ENCODE measurements around the gene ROR2.

The ROR2 gene

GRCh38 chr9:91783411-91783810 is 166.6 kb downstream of the ROR2 start:
- H3K27ac Mint-ChIP-seq, result no peak overlapping the region
- H3K27me3 Mint-ChIP-seq, result peaks cover 21% of the 10 kb centered on the region
- H3K4me1 Mint-ChIP-seq (ENCODE audit: low read depth), result peaks cover 8% of the 10 kb centered on the region
- no peaks in the 10 kb centered on the region for H3K36me3 Mint-ChIP-seq (ENCODE audit: low read depth)
- no peaks in the 10 kb centered on the region for H3K9me3 Mint-ChIP-seq
- DNase-seq, result no peak
- H3K4me3 Mint-ChIP-seq, result no peak overlapping the region

DNA sequence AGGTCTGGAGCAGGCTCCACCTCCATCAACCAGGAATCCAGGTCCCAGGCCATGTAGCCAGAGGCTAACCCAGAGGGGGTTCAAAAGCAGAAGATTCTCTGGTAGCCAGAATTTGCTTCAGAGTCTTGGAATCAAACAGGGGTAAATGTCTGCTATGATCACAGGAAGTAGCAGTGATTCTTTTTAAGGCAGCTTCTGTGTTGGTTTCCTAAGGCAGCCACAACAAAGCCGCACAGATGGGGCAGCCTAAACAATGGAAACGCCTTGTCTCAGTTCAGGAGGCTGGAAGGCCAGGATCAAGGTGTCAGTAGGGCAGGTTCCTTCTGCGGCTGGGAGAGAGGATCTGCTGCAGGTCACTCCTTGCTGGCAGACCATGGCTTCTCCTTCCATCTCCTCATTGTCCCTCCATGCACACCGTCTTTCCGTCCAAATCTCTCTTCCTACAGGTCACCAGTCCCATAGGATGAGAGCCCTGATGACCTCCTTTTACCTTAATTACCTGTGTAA is 167.3 kb downstream of the ROR2 start:
- Mint-ChIP-seq H3K27ac (no peak overlapping the region), H3K27me3 (peaks cover 21% of the 10 kb centered on the region), H3K9me3 (no peaks in the 10 kb centered on the region), H3K4me1 (ENCODE audit: low read depth) (peaks cover 8% of the 10 kb centered on the region), H3K36me3 (ENCODE audit: low read depth) (no peaks in the 10 kb centered on the region), H3K4me3 (no peak overlapping the region)
- DNase-seq, result no peak

- Mint-ChIP-seq H3K9me3 (no peaks in the 10 kb centered on the region), H3K4me3 (no peak overlapping the region), H3K4me1 (ENCODE audit: low read depth) (peaks cover 8% of the 10 kb centered on the region), H3K27ac (no peak overlapping the region), H3K36me3 (ENCODE audit: low read depth) (no peaks in the 10 kb centered on the region), H3K27me3 (peaks cover 20% of the 10 kb centered on the region)
- DNase-seq, result no peak
These were observed 168.1 kb downstream of the ROR2 start for GRCh38 chr9:91781906-91782305.

DNA sequence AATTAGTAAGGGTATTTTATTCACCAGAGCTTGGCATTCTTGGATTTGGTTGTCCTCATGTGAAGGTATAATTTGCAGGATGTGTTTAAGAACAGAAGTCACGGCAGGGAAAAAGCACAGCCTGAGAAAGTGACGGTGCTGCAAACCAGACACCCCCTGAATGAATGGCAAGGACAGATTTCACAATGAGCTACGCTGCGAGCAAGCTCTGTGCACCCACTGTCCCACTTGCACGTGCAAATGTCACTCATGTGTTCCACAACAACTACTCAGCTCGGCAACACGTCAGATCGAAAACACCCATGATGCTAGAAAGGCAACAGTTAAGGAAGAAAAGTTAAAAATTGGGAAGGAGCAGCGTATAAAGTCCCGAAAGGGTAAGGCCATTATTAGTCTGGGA is 168.9 kb downstream of the ROR2 start:
- no peak for DNase-seq
- peaks cover 8% of the 10 kb centered on the region for H3K4me1 Mint-ChIP-seq (ENCODE audit: low read depth)
- H3K27ac Mint-ChIP-seq, result no peak overlapping the region
- H3K9me3 Mint-ChIP-seq, result no peaks in the 10 kb centered on the region
- H3K27me3 Mint-ChIP-seq, result peaks cover 22% of the 10 kb centered on the region
- H3K4me3 Mint-ChIP-seq, result no peak overlapping the region
- H3K36me3 Mint-ChIP-seq (ENCODE audit: low read depth), result no peaks in the 10 kb centered on the region

DNA sequence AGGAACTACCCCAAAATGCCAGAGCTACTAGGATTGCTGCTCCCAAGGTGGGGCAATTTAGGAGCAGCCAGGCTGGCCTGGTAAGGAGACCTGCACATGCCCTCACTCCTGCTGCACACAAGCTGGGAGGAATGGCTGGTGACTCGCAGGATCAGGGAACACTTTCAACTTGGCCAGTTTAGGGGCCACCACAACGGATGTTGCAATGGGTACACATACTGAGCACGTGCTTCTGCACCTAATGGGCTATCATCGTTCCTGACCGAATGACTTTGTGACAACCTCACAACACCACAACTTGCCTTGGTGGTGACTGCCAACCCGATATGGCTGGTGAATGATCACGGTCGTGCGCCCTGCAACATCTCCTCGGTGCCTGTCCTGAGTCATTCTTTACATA is 172.0 kb downstream of the ROR2 start:
- Mint-ChIP-seq H3K36me3 (ENCODE audit: low read depth) (no peaks in the 10 kb centered on the region), H3K4me1 (ENCODE audit: low read depth) (peaks cover 4% of the 10 kb centered on the region), H3K9me3 (no peaks in the 10 kb centered on the region), H3K27ac (no peak overlapping the region), H3K4me3 (no peak overlapping the region), H3K27me3 (peaks cover 21% of the 10 kb centered on the region)
- DNase-seq, result no peak

DNA sequence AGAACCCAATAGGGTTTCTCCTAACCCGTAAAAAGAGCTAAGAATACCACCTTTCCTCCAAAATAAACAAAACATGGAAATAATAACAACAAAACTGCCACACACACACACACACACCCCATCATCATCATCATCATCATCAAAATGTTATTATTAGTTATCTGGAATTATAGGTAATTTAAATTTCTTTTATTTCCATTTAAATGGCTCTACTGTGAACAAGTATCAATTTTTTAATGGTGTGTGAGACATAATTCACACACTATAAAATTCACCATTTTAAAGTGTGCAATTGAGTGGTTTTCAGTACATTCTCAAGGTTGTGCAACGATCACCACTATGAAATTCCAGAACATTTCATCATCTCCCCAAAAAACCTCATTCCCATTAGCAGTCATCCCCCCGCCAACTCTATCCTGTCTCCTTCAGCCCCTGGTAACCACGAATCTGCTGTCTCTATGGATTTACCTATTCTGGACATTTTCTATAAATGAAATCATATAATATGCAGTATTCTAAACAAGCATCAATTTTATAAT is 172.7 kb downstream of the ROR2 start:
- Mint-ChIP-seq H3K4me3 (no peak overlapping the region), H3K27me3 (peaks cover 21% of the 10 kb centered on the region)
- no peak for DNase-seq

GRCh38 chr9:91776409-91777291 is 173.4 kb downstream of the ROR2 start:
- Mint-ChIP-seq H3K4me3 (no peak overlapping the region), H3K27me3 (peaks cover 21% of the 10 kb centered on the region), H3K27ac (no peak overlapping the region), H3K4me1 (ENCODE audit: low read depth) (no peaks in the 10 kb centered on the region), H3K9me3 (no peaks in the 10 kb centered on the region), H3K36me3 (ENCODE audit: low read depth) (no peaks in the 10 kb centered on the region)
- DNase-seq, result no peak

More for the DNA sequence above, 172.7 kb downstream of the ROR2 start:
- Mint-ChIP-seq H3K4me1 (ENCODE audit: low read depth) (peaks cover 1% of the 10 kb centered on the region), H3K36me3 (ENCODE audit: low read depth) (no peaks in the 10 kb centered on the region), H3K9me3 (no peaks in the 10 kb centered on the region), H3K27ac (no peak overlapping the region)

GRCh38 chr9:91775708-91776028 is 174.4 kb downstream of the ROR2 start:
- H3K36me3 Mint-ChIP-seq (ENCODE audit: low read depth), result no peaks in the 10 kb centered on the region
- H3K27me3 Mint-ChIP-seq, result peaks cover 21% of the 10 kb centered on the region
- no peaks in the 10 kb centered on the region for H3K9me3 Mint-ChIP-seq
- H3K4me1 Mint-ChIP-seq (ENCODE audit: low read depth), result no peaks in the 10 kb centered on the region
- DNase-seq, result no peak
- H3K4me3 Mint-ChIP-seq, result no peak overlapping the region
- no peak overlapping the region for H3K27ac Mint-ChIP-seq

DNA sequence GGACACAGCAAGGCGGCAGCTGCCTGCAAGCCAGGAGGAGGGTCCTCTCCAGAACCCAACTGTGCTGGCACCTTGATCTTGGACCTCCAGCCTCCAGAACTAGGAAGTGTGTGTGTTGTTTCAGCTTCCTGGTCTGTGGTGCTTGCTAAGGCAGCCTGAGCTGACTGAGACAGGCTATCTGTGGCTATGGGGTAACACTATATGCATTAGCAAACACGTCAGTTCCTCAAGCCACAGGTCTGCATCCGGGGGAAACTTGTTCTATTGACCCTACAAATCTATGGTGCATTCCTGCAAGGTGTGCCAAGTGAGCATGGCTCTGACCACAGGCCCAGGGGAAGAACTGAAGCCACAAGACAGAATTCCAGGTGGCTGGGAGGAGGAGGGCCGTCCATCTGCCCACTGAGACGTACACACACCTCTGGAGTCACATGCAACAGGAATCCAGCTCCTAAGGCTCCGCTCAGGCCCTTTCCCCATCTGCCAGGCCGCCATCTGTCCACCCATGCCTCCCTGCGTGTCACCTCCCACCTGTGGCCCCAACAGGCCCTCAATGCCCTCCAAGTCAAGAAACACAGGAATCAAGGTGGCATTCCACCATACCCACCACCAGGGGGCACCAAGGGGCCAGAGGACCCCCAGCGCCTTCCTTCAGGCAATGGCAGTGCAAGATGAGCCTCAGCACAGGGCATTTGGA is 174.9 kb downstream of the ROR2 start:
- Mint-ChIP-seq H3K9me3 (no peaks in the 10 kb centered on the region), H3K36me3 (ENCODE audit: low read depth) (no peaks in the 10 kb centered on the region), H3K4me1 (ENCODE audit: low read depth) (no peaks in the 10 kb centered on the region), H3K4me3 (no peak overlapping the region), H3K27ac (no peak overlapping the region), H3K27me3 (peaks cover 21% of the 10 kb centered on the region)
- DNase-seq, result peak; percentile 79

DNA sequence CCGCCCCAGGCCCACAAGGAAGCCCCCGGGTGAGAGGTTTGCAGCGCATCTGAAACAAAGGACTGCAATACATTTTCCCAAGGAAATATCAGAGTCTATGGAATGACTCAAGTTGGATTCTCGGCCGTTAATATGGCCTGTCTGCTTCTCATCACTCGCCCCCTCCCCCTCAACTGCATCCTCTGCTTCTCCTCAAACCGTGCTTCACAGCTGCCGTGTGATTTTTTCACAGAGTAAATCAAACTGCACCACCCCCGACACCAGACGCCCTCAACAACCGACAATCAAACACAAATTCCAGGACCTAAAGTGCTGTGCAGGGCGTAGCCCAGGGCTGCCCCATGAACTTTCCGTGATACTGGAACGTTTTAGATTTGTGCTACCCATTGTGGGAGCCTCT is 176.9 kb downstream of the ROR2 start:
- Mint-ChIP-seq H3K9me3 (no peaks in the 10 kb centered on the region), H3K27ac (no peak overlapping the region), H3K36me3 (ENCODE audit: low read depth) (no peaks in the 10 kb centered on the region), H3K4me3 (no peak overlapping the region), H3K27me3 (peaks cover 32% of the 10 kb centered on the region), H3K4me1 (ENCODE audit: low read depth) (no peaks in the 10 kb centered on the region)
- no peak for DNase-seq

GRCh38 chr9:91771864-91772263 is 178.2 kb downstream of the ROR2 start:
- Mint-ChIP-seq H3K36me3 (ENCODE audit: low read depth) (no peaks in the 10 kb centered on the region), H3K9me3 (no peaks in the 10 kb centered on the region), H3K4me1 (ENCODE audit: low read depth) (no peaks in the 10 kb centered on the region), H3K4me3 (no peak overlapping the region), H3K27me3 (peaks cover 43% of the 10 kb centered on the region), H3K27ac (no peak overlapping the region)
- no peak for DNase-seq

- peaks cover 46% of the 10 kb centered on the region for H3K27me3 Mint-ChIP-seq
- DNase-seq, result no peak
- no peaks in the 10 kb centered on the region for H3K36me3 Mint-ChIP-seq (ENCODE audit: low read depth)
- H3K9me3 Mint-ChIP-seq, result no peaks in the 10 kb centered on the region
- no peak overlapping the region for H3K27ac Mint-ChIP-seq
- no peaks in the 10 kb centered on the region for H3K4me1 Mint-ChIP-seq (ENCODE audit: low read depth)
- H3K4me3 Mint-ChIP-seq, result no peak overlapping the region
These were observed 179.0 kb downstream of the ROR2 start for GRCh38 chr9:91771027-91771426.

DNA sequence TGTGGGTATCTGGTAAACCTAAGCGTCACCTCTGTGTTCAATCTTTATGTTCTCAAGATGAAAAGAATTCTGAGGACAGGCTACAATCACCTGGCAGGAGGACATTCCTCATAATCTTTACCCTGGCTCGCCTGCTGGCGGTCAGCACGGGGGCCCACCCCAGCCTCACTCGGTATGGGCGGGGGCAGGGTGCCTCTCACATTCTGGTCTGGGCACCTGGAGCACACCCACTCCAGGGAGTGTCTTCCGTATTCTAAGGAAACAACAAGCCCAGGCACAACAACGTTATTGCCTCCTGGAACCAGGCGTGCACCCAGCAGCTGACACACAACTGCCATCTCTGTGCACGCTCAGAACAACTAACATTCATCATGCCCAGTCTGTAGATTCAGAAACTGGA is 179.8 kb downstream of the ROR2 start:
- DNase-seq, result no peak
- Mint-ChIP-seq H3K27me3 (peaks cover 45% of the 10 kb centered on the region), H3K36me3 (ENCODE audit: low read depth) (no peaks in the 10 kb centered on the region), H3K27ac (no peak overlapping the region), H3K4me3 (no peak overlapping the region), H3K9me3 (peaks cover under 1% of the 10 kb centered on the region), H3K4me1 (ENCODE audit: low read depth) (no peaks in the 10 kb centered on the region)

DNA sequence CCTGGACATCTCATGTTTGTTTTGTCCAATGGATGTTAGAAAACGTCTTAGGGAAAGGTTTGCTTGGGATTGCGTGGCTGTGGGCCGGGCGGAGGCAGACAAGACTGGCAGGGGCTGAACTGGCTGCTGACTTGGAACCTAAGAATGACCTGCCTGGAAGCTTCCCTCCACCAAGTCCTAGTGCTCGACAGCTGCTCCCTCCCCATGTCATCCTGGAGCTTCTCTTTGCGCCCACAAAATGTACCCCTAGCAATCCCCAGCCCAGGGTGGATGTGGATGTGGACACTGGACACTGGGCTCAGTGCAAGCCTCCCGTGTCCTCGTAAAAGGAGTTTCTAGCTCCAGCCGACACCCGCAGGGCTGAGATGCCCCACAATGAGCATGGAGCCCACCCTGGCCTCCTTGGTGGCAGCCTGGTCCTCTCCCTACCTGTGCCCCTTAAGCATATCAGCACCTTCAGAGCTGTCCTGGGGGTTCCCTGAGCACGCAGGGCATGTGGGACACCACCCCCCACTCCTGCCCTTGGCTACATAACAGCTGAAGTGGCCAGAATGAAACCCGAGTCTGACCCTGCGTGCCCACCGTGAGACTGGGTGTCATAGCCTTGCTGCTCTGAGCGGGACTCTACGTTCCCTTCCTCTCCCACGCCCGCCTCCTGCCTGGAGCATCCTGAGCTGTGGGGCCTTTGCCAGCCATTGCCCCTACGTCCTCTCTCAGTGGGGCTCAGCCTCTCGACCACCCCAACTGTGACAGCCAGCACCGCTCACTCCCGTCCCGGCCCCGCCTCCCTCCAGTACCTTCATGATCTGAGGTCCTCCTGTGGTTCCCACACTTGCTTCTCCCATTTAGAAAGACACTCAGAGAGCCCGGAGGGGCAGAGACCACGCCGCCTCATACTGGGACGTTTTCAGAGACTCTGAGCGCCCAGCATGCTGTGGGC is 180.8 kb downstream of the ROR2 start:
- no peak overlapping the region for H3K4me3 Mint-ChIP-seq
- H3K36me3 Mint-ChIP-seq (ENCODE audit: low read depth), result no peaks in the 10 kb centered on the region
- no peak for DNase-seq
- H3K9me3 Mint-ChIP-seq, result peaks cover 4% of the 10 kb centered on the region
- H3K27ac Mint-ChIP-seq, result no peak overlapping the region
- no peaks in the 10 kb centered on the region for H3K4me1 Mint-ChIP-seq (ENCODE audit: low read depth)
- H3K27me3 Mint-ChIP-seq, result peaks cover 45% of the 10 kb centered on the region
